Measurements from ENCODE around the gene SERPINB8.
"Not testable (repeated sequence)": the region's sequence is repeated elsewhere in the genome, so short reads cannot be mapped to it uniquely, and the experiment has no call there.

DNA sequence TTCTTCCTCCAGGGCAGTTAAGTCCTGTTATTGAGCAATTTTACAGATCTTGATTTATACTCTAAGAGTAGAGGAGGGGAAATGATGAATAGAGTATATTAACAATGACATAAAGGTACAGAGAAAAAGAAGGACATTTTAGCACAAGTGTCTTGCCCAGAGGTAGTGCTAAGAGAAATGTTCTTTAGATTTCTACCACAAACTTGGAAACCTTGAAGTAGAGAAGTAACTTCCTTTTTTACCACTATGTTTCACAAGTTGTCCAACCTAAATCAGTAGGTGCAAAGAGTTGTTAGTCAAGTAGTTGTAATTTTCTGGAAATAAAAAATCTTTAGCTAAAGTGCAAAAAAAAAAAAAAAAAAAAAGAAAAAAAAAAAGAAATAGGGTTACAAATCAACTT lies 40.5 kb upstream of the SERPINB8 start:
- TF ChIP-seq CTCF, POLR2A (IDR thresholded peaks at IDR 0.05): not testable (repeated sequence)
